OCI-M1 (cell line): Measurements from ENCODE around the gene TENM4.

Experiments
- DNase-seq: peaks from one replicate; lab custom pipeline; 2025; lab: John Stamatoyannopoulos, UW

The TENM4 gene

DNA sequence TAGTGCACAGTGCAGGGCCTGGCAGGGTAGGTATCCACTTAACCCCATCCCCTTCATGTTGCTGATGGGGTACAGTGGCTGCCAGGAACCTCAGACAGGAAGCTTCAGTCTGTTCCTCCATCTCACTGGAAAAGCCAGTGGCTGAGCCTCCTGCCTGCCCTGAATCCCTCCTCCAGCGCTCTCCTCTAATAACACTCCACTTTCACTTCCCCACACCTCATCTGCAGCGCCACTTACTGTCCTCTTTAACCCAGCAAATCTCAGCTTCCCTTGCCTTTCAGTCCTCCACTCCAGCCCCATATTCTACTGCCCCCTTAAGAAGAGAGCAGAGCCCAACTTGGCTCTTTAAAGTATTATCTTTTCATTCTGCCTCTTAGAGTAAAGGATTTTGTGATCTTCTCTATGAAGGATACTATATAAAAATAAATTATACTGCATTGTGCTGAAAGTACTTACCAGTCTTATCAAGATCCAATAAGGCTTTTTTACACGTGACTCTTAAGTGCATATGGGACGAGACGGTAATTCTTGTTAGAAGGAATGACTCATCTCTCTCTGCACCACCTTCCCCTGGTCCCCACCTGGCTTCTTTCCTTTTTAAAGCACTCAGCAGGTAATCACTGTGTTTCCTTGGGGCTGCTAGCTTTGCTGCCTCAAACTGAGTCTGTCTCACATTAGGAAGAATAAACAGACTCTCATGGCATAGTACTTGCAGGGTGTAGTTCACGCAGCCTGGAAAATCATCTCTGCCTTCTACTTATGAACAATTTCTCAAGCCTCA lies 628.1 kb downstream of the TENM4 start:
- no peak for DNase-seq

DNA sequence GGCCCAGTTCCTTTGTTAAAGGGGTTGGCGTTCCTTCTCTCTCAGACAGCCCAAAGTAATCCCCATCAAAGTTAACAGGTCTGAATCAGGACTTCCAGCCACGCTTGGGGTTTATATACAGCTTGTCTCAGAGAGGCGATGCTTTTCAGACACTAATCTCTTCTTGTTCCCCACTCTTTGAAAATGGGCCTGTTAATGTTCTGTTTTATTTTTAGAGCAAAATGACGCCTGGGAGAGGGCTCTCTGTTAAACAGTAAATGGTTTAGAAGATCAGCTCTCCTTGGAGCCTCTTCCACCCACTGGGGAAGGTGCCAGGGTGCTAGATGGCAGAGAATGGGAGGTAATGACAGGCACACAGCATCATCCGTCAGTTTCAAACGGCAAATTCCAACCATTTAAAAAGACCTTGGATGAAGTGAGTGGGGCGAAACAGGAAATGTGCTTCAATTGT lies 630.2 kb downstream of the TENM4 start:
- no peak for DNase-seq

DNA sequence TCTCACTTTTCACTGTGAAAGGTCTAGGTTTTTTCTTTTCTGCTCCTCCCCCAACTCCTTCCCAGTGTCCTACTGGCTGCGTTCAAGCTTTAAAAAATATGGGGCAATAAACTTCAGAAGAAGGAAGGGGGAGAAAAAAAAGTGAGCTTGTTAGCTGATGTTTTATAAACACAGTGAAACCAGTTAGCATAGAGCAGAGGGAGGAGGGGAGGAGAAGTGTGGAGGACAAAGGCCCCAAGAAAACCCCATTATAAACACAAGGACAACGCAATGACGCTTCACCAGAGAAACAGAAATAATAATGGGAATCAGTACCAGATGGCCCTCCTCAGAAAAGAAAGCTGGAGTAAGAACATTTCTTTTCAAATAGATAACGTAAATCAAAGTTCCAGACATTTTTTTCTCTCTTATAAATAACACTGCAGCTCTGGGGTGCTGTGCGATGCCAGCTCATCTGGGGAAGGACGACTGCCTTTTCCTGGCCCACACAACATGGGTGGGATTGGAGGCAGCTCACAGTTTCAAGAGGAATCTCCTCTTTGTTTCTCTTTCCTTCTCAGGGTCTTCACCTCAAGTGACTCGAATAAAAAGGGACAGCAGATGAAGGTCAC lies 630.8 kb downstream of the TENM4 start:
- DNase-seq: no peak

DNA sequence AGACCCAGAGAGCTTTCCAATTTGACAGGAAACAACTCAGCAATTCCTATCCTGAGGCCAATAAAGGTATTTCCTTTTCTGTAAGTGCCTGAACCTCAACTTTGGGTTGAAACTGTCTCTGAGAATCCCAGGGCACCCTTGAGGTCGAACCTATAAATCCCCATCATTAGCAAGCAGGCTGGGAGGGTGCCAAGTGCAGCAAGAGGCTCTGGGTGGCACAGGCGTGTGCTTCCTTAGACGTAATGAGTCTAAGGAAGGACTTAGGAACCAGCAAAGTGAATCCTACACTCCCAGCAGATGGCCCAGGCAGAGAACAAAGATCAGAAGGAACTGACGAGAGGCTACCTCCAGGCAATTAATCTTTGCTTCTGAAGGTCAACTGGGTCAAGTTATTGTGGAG lies 631.9 kb downstream of the TENM4 start:
- no peak for DNase-seq

DNA sequence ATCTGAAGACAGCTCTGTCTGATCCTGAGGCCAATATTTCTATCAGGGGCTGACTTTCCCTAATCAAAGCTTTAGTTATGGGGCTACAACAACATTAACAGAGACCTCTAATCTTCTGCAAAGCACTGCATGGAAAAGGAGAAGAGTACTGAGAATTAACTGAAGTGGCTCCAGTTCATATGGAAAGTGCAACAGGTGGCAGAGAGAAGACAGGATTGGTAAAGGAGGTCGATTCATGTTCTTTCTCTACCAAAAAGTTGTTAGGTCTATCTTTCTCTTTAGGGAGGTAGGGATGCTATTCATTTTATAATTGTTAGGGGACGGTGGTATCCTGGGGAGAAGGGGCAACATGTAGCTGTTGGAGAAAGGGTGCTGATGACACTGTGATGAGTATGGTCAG lies 633.5 kb downstream of the TENM4 start:
- DNase-seq: no peak

DNA sequence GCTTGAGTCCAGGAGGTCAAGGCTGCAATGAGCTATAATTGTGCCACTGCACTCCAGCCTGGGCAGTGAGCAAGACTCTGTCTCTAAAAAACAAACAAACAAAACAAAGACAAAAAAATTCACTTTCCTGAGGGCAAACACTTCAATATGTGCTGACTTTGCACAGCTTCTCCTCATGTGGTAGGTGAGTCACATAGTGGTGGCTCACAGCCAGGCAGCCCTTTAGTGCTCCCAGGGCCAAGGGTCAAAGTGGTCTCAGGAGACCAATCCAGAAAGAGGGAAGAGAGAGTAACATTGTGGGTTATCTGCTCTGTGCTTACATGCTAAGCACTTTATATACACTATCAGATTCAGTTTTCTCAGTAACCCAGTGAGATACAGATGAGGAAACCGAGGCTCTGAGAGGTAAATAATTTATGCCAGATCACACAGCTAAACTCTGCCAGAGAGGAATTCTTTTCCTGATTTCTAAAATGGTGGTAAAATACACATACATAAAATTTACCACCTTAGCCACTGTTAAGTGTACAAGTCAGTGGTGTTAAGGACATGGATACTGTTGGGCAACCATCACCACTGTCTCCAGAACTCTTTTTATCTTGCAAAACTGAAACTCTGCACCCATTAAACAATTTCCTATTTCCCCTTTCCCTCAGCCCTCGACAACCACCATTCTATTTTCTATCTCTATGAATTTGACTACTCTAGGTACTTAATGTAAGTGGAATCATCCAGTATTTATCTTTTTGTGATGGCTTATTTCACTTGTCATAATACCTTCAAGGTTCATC lies 634.4 kb downstream of the TENM4 start:
- DNase-seq: no peak

DNA sequence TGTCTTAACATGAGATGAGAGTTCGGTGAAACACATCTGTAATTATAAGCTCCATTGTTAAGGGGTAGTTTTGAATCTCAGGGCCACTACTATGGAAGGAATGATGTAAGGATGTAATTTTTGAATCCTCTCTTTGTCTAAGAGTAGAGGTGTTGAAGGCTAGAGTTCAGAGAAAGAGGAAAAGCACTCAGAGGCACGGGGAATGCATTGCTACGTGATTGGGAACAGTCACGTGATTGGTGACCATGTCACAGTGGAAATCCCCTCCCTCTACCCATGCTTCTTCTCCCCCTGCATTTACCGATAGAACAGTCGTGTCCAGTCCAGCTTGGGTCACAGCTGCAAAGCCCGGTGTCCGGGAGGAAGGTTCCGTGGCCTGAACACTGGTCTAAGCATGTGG lies 635.8 kb downstream of the TENM4 start:
- DNase-seq: no peak

DNA sequence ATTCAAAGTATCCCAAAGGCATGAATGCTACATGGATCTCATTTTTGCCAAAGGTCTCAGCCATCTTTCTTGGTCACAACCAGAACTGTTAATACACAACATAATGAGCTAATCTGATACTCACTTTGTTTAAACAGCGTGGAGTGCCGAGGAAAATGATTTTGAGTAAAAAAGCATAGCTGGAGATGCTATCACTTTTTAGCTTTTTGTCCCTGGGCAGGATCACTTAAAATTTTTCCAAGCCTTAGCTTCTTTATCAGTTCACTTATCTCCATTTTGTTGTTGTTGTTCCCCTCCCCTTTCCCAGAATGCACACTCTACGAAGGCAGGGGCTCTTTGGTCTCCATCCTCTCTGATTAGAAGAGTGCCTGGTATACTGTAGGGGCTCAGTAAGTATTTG lies 636.8 kb downstream of the TENM4 start:
- DNase-seq: no peak

DNA sequence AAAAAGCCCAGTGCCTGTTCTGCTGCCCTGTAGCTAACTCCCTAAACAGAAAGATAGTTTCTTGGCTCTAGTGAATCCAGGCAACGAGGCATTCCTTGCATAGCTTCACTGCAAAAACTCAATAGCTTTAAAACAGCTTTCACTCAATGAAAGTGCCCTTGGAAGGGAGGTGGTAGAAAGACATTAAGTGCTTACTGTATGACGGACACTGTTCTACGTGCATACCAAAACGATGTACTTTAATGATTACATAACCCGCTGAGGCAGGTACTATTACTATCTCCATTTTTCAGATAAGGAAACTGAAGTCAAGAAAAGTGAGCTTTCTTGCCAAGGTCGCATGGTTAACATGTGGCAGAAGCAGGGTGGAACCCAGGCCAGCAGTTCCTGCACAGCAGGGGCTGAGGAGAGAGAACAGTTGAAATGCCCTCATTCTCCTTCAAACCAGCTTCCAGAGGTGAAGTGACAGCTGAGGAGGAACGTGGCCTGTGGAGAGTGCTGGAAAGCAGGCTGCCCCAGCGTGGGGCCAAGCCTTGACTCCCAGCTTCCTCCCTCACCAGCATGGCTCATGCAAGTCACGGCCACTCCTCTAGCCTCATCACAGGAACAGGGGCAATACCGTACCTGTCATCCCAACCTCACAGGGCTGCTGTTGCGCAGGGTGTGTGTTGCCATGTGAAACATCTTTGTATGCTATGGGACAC lies 638.6 kb downstream of the TENM4 start:
- DNase-seq: no peak

DNA sequence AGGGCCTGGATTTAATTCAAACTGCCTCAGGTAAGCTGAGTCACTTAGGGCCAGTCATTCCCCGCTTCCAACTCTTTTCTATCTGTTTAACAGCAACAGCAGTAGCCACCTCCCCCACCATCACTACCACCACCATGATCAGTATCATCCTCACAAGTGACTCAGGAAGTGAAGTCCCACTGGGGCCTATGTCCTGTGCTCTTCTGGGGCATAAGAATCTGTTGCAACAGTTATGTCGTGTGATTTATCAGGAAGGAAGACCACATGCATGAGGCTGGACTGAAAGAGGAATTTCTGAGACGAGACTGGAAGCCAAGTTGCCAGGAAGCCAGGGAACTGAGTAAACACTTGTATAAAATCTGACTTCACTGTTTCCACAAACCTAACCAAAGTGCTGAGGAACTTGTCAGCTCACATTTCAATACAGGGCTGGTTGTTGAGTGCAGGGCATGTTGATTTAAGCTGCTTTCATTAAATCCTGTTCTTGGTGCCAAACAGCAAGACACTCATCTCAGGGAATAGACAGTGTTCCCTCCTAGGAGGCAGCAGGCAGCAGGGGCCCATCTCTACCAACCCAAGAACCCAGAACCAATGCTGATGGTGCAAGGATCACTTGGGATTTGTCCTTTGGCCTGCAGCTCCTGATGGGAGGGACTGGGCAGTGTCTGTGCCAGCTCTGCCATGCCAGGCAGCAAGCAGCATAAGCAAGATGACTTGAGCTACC lies 639.5 kb downstream of the TENM4 start:
- DNase-seq: peak; percentile 64

DNA sequence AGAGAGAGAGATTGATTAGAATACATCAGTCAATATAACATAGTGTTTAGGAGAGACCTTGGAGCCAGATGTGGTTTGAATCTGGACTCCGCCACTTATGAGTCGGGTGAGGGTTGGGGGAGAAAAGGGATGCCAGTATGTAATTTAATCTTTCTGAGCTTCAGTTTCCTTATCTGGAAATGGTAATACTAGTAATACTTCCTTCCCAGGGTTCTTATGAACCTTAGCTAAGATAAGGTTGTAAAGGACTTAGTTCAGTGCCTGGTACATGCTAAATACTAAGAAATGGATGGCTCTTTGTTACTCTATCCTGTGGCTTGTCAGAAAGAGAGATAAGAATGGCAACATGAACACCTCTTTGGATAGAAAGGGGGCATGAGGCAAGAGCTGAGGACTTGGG lies 640.1 kb downstream of the TENM4 start:
- no peak for DNase-seq

DNA sequence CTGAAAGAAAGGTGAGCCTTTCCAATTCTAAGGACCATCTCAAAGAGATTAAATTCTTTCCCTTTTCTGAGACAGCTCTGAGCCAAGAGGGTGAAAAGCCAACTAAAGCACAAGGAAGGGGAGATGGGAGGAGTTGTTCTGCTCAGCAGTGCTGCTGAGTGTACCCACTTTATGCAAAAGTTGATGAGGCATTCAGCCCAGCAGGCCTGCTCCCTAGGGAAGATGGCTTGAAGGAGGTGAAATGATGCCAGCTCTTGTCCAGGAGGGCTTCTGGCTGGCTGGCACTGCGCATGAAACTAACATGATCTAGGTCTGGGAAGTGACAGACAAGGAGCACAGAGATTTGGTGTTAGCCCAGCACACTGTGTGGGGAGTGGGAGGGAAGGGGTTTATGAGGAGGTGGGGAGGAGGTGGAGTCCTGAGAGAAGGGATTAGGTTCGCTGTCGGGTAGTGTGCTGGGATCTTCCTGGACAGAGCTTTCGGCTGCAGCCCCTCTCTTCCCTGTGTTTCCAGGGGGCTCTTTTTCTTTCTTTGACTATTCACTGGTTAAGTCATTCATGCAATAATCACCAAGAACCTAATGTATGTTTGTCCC lies 640.6 kb downstream of the TENM4 start:
- DNase-seq: no peak

DNA sequence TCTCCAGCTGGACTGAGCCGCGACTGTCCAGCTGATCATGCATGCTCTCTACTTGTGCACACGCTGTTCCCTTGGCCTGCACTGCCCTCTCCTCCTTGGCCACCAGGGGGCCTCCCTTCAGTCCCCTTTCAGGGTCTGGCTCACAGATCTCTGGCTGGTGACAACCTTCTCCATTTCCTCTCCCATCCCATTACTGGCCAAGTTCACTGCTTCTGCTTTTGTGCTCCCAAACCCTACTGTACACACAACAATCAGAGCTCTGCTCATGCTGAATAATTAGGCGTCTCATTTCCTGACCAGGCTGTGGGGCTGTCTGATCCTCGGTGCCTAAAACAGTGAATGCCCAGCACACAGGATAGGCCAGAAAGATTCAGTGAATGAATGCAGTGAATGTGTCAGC lies 642.2 kb downstream of the TENM4 start:
- DNase-seq: peak; percentile 95

DNA sequence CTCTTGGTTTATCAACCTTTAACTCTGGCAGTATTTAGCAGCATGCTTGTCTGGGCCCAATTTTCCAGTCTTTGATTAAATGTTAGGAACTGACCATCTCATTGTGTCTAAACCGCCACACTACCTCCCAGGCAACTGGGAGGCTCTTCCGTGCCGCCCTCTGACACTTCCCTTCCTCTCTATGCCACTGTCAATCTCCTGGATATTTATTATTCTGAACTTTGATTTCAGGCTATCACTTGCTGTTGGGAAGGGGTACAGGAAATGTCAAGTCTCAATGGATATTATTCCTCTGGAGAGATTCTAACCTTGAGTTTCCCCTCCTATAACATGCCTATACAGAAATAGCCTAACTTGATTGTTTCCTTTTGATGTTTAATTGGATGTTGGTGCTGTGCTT lies 643.3 kb downstream of the TENM4 start:
- no peak for DNase-seq

DNA sequence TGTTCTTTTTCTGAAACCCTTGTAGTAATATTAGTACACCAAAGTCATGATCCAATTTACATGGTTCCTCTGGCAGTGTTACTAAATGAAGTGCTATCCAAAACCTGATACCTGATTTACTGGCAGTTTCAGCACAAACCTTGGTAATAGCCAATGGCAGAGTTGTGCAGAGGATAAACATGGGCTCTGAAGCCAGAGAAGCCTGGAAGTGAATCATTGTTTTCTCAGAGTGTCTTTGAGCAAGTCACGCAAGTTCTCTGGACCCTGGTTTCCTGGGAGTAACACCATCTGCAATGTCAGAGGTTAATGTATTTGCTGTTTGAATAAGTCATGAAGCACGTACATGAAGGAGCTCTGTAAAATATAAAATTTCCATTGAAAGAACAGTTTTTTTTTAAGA lies 643.9 kb downstream of the TENM4 start:
- no peak for DNase-seq

DNA sequence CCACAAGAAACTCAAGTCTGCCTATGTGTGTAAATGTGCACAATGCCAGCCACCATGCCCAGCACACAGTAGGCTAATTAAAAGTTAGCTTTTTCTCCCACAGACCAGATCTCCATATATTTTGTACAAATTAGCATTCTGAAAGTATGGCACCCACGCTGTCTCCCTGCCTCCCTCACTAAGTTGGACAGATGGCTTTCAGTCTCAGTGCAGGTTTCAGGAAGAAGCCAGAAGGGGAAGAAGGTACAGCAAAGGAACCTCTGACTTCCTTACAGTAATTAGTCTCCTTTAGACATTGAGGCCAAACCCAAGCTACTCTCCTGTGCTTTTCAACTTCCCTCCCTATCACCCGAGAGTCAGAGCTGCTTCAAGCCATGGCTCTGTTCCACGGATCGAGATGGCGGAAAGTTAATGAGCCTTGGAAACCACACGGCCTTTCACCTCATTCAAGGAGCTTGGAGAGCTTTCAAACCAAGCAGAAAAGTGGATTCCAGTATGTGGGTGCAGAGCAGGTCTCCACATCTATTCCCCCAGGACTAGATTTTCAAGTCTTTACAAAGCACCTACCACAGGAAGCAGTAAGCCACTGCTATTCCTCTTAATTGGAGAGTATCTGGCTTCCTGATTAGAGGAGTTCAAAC lies 645.1 kb downstream of the TENM4 start:
- DNase-seq: no peak

DNA sequence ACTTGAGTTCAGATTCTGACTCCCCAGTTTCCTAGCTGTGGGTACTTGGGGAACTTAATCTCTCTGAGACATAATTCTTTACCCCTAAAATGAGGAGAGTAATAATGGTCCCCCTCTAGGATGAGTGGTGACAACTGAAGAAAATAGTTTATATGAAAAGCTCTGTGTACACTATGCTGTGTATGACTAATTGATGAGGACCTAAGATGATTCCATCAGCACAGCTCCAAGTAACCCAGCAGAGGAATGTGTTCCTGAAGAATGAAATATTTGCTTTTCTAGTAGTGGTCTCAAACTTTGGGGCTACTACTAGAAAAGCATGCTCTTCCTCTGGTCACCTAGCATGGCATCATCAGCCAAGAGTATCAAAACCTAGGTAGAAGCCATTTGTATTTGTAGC lies 648.9 kb downstream of the TENM4 start:
- DNase-seq: no peak

DNA sequence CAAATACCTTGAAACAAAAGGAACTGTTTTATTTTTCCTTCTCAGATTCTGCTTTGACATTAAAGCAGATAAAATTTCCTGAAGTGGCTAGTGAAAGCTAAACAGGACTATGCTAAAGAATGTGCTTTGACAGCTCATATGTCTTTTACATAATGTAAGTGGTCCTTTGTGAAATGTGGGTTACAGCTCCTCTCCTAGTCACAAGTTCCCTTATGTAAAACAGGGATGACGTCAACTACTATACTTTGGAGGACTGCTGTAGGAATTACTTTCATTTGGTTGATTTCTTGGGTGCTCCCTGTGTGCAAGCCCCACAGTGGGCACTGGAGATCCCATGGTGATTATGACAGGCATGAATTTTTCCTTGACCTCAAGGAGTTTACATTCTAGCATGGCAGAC lies 649.6 kb downstream of the TENM4 start:
- DNase-seq: peak; percentile 47

DNA sequence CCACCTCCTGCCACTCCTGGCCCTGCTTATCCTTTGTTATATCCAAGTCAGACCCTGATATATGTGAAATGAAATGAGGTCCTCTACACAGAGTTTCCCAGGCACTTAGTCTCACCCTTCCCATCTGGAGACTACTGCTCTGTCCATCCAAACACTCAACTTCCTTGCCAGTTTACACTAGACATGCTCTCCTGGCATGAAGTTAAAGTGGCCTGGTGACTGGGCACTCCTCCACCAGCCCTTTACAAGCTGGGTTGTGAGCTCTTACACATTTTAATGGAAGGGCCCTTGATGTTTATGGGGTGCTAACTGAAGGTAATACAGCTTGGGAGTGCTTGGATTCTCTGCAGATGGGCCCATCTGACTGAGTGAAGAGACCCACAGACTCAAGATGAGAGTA lies 650.0 kb downstream of the TENM4 start:
- DNase-seq: no peak

DNA sequence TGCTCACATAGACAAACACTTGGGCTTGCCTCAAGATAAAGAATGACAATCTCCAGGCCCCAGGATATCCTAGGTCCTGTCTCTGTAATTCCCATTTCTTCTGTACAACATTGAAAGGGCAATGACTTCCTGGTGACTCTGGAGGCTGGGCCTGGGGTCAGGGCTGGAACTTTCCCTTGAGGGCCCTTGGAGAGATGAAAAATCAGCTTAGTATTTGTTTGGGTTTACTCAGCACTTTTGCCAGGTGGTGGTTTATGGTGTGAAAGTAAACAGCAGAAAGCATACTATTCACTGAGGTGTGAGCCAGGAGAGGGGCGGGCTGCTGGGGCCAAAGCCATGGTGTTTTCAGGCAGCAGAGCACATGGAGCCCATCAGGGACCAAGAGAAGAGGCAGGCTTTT lies 651.5 kb downstream of the TENM4 start:
- no peak for DNase-seq

DNA sequence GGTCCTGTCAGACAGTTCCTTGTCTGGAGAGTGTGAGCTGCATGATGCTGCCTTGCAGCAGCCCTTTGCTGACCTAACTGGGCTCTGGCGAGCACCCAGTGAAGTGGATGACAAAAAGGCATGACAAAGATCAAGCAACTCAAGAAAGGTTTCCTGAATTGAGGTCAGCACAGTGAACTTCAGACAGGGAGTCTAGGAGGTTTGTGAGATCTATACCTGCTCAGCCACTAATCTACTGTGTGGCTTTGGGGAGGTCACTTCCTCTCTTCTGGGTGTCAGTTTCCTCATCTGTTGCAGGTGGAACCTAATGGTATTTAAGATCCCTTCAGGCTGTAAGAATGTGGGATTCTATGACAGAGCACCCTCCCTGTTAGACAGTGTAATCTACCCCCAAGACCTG lies 652.3 kb downstream of the TENM4 start:
- no peak for DNase-seq
